GM21786 (cell line): ENCODE measurements around the gene PCYT2.
A peak's percentile ranks its signal among the peaks of the same experiment; 100 is the strongest.

Experiments used
- ATAC-seq: cut with Tn5 transposase; IDR thresholded peaks from one replicate; pipeline ENCODE4 v1.9.1; 2021; ENCODE audit not compliant: unreplicated experiment

PCYT2 gene

DNA sequence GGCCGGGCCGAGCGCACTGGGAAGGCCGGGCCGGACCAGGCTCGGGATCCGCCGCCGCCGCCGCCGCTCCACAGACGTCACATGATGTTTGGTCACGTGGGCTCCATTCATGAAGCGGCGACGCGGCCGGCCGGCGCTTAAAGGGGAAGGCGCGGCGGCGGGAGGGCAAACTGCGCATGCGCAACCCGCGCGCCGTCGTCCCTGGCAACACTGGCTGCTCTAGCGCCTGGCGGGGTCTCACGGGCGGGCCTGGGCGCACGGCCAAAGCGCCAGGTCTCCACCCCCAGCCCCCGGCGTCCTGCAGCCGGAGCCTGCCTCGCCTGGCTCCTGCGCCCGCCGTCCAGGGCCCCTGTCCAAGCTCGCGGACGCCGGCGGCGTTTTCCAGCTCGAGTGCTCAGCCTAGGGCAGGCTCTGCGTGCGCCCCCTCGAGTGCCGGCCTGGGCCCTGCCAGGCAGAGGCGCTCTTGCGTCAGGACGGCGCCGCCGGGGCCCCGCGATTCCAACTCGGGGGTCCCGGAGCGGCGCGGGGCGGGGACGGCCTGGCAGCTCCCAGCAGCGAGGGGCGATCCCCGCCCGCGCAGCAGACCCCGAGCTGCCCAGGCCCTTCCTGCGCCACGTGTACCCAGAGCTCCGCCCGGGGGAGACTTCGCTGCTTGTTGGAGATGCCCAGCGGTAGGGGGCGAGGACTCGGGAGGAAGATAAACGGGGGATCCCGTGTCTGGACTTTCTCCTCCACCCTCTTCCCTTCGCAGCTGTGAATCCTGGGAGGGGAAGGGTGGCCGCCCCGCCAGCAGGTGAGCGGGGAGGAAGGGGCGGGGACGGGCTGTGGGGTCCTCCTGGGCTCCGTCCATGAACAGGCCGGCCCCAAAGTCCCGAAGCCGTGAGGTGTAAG, 16.7 kb upstream of the PCYT2 start, which contains the start of gene MAFG:
Gene MAFG (minus strand): TSS at position 83 of the 891 bp plus-strand sequence. CDS start 4,550 bp downstream, outside the sequence.
- ATAC-seq: peak; percentile 51

GRCh38 chr17:81927152-81927652, 16.0 kb upstream of the PCYT2 start:
- ATAC-seq: peak; percentile 8

- no peak for ATAC-seq
Observed at GRCh38 chr17:81926451-81927151, 15.4 kb upstream of the PCYT2 start.

GRCh38 chr17:81925860-81926450, 14.8 kb upstream of the PCYT2 start:
- ATAC-seq: no peak

GRCh38 chr17:81924557-81925532, 13.6 kb upstream of the PCYT2 start:
- ATAC-seq: no peak

DNA sequence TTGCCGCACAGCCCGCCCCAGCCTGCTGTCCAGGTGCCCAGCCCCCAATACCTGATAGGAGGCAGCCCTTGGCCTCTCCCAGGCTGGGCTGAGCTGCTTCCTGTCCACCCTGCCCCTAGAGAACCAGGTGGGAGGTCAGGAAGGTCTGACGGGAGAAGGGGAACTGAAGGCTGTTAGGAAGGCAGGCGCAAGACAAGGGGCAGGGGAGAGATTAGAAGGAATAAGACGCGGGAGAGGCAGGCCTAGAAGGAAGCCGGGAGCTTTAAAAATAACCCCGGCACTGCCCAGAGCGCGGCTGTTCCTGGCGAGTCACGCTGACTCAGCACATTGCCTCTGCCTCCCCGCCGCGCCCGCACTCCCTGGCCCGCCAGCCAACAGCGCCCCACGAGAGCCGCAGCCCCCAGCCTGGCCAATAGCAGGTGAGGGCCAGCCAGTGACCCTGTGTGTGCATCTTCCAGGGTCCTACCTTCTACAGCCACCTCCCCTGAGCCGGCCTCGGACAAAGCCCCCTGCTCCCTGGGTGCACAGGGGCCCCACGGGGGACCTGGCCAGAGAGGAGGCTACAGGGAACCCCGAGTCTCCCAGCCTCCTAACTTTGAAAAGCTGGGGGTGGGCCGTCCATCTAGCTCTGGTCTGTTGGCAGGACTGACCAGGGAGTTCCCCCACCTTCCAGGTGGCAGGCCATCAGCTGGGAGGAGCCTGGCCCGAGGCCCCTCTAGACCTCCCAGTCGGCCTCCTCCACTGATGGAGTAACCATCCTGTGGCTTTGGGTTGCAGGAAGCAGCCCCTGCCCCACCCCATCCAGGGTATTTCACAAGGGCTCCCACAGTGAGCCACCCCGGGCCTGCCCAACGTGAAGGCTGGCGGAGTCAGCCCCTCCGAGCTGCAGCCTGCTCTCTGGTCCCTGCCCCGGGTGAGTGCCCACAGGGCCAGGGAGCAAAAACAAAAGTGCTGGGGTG, 12.4 kb upstream of the PCYT2 start:
- ATAC-seq: no peak

DNA sequence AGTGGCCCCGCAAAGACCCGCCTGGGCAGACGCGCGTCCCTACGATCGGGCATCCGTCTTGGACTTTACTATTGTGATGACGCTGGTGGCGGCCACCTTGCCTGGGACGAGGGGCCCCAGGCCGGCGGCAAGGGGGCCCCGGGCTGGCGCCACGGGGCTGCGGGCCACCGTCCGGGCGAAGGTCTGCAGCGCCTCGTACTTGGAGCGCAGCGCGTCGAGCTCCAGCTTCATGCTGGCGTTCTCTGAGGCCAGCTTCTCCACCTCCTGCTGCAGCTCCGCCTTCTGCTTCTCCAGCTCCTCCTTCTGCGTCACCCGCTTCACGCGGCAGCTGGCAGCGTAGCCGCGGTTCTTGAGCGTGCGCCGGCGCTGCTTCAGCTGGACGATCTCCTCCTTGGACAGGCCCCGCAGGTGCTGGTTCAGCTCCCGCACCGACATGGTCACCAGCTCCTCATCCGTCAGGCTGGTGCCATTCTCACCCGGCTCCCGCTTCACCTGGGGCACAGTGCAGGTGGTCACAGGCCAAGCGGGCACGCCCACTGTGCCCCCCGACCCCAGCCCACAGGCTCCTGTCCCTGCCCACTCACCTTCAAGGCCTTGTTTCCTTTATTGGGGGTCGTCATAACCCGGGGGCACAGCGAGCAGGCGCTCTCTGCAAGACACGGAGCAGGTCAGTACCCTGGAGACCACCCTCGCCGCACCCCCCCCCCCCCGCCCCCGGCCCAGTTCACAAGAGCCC, 11.5 kb upstream of the PCYT2 start:
- ATAC-seq: no peak

- no peak for ATAC-seq
Observed at GRCh38 chr17:81921996-81922565, 10.9 kb upstream of the PCYT2 start.

DNA sequence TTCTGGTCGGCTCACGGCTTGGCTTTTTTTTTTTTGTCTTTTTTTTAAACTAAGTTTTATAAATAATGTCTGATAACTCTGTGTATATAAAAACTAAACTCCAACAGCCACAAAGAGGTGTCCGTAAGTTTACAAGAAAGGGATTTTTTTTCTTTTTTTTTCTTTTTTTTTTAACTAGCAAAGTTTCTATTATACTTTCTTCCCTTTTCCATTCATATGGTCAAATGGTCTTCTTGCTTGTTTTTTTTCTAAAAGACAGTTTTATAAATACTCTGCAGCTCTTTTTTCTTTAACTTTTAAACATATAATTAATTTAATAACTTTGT, 10.3 kb upstream of the PCYT2 start:
- ATAC-seq: no peak

DNA sequence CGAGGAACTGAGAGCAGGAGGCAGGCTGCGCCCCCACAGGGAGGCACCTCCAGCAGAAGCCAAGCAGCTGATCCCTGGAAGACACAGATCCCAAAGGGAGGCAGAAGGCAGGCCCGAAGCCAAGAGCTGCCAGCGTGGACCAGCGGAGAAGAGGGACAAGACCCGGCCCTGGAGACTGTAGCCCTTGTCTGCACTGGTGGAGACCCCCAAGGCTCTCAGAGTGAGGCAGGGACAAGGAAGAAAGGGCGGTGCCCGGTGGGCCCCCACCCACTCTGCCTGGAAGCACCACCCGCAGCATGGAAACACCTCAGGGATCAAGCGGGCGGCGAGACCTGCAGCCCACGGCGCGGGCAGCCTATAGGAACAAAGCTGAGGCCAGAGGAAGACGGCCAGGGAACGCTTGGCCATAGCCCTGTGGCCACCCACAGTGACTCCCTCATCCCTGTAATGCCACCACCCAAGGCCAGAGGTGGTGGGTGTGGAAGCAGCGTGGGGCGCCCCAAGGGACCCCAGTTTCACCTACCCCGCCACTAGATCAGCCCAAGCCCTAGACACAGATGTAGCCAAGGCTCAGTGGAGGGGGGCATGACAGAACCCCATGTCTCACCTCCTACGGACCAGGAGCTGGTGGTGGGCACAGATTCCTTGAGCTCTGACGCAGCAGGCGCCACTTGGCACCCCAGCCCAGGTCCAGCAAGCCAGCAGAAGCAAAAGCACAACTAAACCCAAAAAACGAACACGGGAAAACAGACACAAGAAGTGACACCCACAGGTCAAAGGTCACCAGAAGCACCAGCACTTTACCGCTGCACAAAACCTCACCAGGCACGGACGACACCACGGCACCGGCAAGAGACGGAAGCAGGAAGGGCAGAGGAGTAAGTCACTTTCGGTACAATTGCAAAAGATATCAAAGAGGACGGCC, 9.7 kb upstream of the PCYT2 start:
- ATAC-seq: no peak

DNA sequence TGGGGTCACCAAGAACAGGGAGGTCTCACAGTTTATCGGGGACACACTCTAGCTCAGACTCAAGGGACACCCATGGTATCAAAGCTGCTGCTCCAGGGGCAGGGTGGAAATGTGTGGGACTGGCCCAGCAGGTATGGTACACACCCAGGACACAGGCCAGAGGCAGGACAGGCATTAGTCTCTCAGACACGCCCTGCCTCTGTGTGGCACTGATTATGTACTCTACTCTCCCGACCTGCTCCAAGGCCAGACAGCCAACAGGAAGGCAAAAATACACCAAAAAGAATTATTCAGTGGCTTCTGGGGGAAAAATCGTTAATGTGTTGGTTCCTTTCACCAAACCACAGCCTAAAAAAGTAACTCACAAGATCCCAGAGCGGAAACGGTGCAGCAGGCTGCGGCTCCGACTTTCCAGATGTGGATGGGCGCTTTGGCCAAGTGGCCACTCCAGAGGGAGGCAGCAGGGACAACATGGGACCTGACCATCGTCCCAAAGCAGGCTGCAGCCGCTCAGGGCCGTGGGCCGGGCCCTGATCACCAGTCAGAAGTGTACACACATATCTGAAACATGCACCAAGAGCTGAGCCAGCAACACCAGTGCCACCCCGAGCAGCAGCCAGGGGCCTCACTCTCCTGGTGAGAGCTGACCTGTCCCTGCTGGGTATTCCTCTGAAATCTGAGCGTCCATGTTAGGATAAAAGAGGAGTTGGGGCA, 7.8 kb upstream of the PCYT2 start:
- no peak for ATAC-seq

DNA sequence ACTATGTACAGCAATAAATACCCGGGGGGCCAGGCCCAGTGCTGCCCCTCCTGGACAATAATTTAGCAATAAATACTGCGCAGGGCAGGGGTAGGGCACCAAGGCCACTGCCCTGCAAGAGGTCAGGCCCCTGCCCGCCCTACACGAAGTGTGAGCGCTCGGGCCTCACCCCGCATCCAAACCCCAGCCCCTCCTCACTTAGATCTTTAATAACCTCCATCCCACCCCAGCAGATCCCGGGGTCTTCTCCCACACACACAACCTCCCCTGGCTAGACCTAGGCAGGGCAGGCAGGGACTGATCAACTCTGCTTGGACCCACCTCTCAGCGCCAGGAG, 7.1 kb upstream of the PCYT2 start:
- peak; percentile 11 for ATAC-seq

DNA sequence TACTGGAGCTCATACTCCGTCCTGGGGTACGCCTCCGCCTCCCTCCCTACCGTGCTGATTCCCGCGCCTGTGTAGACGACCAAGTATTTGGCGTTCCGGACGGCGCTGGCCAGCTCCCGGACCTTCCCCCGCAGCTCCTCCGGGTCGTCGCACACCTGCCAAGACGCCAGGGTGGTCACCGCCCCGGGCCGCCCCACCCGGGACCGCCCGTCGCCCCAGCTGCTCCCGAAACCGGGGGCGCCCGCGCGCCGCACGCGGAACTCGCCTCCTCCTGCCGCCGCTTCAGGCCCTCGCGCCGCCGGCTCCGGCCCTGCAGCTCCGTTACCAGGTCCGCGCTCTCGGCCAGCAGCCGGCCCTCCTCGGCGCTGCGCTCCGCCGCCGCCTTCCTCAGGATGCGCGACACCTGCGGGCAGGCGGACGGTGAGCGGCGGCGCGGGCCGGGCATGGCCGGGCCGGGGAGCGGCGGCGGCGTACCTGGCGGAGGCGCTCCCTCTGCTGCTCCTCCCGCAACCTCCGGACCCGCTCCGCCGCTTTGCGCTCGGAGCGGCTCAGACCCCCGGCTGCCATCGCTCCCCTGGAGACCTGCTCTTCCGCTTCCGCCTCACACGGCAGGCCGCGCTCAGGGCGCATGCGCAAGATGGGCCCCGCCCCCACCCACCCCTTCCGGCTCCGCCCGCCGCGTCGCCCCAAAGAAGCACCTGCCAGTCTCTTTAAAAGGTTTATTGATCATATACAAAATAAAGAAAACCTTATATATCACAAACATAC, 6.5 kb upstream of the PCYT2 start, which contains the start of gene SIRT7:
Gene SIRT7 (minus strand): TSS at position 612 of the 768 bp plus-strand sequence. CDS start 45 bp downstream, at position 567.
- peak; percentile 67 for ATAC-seq

DNA sequence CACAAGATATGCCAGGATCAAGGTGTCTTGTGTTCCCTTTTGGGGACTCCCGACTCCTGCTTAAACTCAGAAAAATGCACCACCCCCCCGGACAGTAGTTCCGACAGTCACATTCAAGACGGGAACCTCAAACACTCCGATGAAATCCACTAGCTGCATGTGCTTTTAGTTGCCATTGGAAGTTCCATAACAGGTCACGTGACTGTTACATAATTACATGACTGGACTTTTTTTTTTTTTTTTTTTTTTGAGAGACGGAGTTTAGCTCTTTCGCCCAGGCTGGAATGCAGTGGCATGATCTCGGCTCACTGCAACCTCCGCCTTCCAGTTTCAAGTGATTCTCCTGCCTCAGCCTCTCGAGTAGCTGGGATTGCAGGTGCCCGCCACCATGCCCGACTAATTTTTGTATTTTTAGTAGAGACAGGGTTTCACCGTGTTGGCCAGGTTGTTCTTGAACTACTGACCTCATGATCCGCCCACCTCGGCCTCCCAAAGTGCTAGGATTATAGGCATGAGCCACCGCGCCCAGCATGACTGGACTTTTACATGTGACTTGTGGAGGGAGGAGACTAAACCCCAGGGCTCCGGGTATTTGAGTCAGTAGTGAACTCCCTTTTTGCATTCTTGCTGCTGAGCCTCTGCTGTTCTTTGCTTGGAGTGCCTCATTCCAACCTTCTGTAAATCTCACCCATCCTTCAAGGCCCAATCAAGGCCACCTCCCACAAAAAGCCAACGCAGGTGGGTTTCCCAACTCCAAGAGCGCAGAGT, 5.2 kb upstream of the PCYT2 start:
- ATAC-seq: no peak

GRCh38 chr17:81915331-81915730, 4.1 kb upstream of the PCYT2 start:
- ATAC-seq: no peak
